Hematopoietic multipotent progenitor cell treated with erythropoietin and hydrocortisone succinate and interleukin-3 and kit ligand, for 17 days (in vitro differentiated cells): ENCODE measurements around the gene ZFP36L2.

Source experiments
- DNase-seq: peaks from one replicate; pipeline ENCODE4 v3.0.0-alpha.2; 2015; ENCODE audit warnings: low spot score

ZFP36L2 gene

DNA sequence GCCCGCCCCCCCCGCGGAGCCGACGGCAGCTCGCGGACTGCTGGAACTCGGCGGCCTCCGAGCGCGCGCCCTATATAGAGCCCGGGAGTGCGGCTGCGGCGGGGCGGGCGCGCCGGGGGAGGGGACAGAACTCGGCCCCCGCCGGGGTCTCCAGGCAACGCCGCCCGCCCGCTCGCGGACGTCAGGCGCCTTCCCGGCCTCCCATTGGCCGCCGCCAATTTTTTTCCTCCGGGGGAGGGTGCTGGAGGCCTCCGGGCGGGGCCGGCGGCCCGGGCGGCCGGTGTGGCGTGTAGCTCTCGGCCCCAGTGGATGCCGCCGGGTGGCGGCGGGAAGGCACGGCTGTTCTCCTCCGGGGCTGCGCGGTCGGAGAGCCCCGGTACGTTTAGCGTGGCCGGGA, at the start of gene ZFP36L2:
TSS of gene ZFP36L2 (minus strand) at position 49 of the 397 bp plus-strand sequence. CDS start 291 bp downstream, outside the sequence.
- peak; percentile 93 for DNase-seq

DNA sequence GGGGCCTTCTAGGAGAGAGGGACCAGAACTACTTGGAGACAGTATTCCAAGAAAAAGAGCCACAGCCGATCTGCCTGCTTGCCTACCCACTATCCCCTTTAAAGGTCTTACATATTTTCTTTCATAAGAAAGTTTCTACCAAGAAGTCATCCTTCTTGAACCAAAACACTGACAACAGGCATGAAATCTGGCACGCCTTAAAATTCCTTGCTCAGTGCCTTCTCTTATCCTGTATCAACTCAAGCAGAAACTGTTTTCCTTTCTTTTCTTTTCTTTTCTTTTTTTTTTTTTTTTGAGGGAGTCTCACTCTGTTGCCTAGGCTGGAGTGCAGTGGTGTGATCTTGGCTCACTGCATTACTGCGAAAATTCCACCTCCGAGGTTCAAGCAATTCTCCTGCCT, 48.3 kb upstream of the ZFP36L2 start:
- no peak for DNase-seq

- DNase-seq, result no peak
Observed at GRCh38 chr2:43274055-43274454, 47.6 kb upstream of the ZFP36L2 start.

GRCh38 chr2:43273529-43273928, 47.1 kb upstream of the ZFP36L2 start:
- DNase-seq, result no peak

DNA sequence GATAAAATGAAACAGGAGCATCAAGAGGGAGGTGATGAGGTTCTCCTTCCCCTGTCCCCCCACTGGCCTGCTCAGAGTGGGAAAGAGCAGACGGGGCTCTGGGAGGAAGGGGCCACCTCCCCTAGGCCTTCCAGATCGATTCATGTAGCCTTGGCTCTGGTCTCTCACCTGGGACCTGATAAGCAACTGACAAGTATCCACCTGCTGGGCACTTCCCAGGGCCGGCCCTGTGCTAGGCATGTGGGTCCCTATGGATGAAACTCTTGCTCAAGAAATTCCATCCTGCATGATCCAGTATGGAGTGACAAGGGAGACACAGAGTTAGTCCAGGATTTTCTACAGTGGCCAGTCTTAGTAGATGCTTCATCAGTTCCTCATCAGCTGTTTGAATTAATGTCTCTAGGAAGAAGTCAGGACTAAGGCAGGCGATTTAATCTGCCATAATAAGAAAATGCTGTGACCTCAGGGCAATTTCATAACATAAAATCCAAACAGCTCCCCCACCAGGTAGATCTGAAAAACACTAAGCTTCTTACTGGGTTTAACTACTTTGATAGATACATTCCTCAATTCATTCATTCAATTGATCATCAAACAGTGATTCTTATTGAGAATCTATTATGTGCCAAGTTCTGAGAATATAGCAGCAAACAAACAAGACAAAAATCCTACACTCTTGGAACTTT, 44.7 kb upstream of the ZFP36L2 start:
- no peak for DNase-seq

GRCh38 chr2:43270461-43270860, 44.1 kb upstream of the ZFP36L2 start:
- DNase-seq, result no peak

- no peak for DNase-seq
Observed at GRCh38 chr2:43269706-43270105, 43.3 kb upstream of the ZFP36L2 start.

GRCh38 chr2:43269074-43269572, 42.7 kb upstream of the ZFP36L2 start:
- no peak for DNase-seq

DNA sequence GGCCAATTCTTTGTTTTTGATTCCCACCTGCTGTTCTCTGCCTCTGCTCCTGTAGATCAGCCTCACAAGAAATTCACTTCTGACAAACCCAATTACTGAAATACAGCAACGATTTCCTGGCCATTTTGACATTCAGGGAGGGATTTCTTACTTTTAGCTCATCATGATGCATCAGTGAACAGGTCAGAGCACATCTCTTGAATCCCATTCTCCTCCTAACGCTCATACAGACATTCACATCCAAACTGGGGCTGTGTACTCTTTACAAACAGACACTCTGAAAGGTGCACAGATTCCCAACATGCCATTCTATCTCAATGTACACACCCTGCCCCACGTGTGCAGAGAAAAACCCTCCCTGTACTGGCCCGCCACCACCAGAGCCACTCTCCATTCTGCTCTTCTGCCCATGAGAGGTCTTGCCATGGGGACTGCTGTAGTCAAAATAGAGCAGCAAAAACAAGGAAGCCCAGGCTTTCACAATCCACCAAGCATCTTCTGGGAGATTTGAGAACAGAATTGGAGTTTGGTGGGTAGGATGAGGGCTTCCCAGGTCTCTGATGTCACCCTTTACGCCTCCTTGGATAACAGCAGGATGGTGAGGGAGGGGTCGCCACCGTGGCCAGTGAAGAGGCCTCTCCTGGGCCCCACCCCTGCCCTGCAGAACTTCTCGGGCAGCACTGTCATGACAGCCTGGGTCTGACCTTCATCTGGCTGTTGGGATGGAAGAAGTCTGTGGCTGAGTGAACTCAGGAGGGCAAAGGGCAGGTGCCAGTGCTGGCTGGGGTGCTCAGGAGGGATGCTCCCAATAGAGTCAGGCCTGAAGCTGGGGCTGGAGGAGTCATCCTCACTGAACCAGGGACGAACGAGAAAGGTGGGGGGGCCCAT, 41.9 kb upstream of the ZFP36L2 start:
- no peak for DNase-seq

GRCh38 chr2:43267381-43267780, 41.0 kb upstream of the ZFP36L2 start:
- DNase-seq, result no peak

DNA sequence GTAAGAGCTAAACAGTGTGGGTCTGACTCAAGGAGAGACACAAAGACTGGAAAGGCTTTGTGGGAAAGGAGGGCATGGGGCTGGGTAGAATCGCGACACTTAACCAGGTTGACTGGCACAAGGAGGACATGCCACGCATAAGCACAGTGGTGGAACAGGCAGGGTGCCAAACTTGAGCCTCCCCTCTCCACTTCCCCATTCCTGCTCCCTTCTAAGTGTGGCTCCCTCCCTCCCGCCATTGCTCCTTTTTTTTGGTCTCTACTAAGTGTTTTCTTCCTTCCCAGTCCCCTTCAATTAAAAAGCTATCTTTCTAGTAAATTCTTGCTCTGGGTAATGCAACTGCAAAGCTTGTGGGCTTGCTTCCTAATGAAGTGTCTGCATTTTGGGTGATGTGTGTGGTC, 40.3 kb upstream of the ZFP36L2 start:
- DNase-seq, result no peak

- no peak for DNase-seq
Observed at GRCh38 chr2:43265421-43265820, 39.0 kb upstream of the ZFP36L2 start.

DNA sequence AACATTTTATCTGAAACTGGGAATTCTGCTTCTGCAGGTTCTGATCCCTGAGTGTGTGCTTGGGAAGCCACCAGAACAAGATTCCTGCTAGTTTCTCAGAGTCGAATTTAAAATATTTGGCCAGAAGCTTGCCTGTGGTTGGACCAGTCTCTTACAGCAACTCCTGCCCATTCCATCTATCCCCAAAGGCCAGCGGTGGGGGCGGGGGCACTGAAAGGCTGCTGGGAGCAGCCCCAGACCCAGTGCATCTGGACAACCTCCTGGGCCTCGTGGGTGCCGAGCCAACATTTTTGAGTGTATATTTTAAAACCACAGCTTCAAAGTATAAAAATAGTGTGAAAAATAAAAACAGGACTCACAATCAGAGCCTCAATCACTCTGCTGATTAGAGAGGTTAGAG, 38.6 kb upstream of the ZFP36L2 start:
- no peak for DNase-seq

DNA sequence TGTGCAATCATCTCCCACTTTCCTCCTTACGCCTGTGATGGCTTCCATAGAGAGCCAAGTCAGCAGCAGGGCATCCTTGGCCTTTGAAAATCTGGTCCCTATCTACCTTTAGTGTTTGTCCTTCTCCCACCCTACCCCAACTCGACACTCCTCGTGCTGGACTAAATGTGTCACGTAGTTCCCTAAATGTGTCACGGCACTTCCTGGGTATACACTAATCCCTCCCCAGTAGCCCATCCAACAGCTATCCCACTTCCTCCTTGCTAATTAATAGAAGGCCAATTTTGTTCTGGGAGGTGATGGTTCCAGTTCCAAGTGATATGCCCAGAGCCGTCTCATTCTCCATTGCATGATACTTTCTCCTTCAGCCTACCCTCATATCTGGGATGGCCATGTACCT, 36.5 kb upstream of the ZFP36L2 start:
- DNase-seq, result no peak

- DNase-seq, result no peak
Observed at GRCh38 chr2:43262239-43262638, 35.8 kb upstream of the ZFP36L2 start.

DNA sequence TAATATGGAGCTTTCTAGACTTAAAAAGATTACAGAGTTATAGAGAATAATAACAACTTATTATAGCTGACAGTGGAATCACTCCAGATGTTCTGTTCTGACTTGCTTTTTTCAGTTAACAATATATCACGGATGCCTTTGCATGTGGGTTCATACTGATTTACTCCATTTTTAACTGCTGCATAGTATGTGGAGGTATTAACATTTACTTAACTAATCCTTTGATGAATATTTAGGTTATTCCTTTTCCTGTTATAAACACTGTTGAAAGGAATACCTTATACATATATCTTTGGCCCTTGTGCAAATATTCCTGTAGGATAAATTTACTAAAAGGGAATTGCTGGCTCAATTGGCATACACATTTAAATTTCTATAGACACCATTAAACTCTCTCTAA, 33.1 kb upstream of the ZFP36L2 start:
- no peak for DNase-seq

DNA sequence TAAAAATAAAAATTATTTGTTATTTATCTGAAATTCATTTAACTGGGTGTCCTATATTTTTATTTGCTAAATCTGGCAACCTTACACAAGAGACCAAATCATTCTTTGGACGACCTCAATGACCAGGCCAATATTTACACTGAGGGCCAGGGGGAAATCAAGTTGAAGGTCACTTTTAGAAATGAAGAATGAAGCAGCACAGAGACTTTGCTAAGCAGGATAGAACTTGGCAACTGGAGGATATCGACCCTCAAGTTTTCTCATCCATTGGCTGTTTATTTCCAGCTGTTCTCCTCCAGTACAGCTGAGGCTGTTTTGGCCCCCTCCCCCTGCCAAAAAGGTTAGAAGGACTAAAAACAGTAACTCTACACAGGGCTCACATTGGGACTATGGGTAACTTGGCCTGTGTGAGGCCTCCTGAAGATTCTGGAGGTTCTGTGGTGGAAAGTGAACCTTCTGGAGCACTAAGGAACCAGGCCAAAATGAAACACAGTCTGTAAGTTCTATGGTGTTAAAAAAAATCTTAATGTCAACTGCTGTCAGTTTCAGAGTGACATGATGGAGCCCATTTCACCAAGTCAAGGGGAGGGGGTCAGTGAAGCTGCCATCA, 32.2 kb upstream of the ZFP36L2 start:
- DNase-seq, result no peak

- no peak for DNase-seq
Observed at GRCh38 chr2:43255296-43255910, 29.0 kb upstream of the ZFP36L2 start.

GRCh38 chr2:43254331-43254730, 27.9 kb upstream of the ZFP36L2 start:
- no peak for DNase-seq

DNA sequence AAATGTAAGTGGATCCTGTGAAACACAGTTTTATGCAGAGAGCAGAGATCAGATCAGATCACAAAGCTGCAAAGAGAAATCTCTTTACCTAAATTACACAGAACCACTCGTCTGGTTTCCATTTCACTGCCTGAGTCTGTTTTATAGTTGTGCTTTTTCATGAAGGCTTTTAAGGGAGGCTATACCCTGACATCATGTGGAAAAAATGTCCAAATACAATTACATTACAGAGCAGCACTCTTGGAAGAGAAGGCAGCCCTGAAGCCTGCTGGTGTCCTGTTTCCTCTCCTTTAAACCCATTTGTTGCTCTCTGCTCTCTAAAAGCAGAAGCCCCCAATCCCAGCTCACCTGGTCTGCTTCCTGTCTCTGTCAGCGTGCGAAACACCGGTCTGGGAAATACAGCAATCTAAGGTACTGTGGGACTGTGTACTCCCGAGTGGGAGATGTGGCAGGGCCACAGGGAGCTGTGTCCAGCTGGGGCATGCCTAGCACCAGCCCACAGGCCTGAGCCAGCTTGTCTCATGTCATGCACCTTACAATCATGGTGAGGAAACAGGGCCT, 24.8 kb upstream of the ZFP36L2 start:
- no peak for DNase-seq

DNA sequence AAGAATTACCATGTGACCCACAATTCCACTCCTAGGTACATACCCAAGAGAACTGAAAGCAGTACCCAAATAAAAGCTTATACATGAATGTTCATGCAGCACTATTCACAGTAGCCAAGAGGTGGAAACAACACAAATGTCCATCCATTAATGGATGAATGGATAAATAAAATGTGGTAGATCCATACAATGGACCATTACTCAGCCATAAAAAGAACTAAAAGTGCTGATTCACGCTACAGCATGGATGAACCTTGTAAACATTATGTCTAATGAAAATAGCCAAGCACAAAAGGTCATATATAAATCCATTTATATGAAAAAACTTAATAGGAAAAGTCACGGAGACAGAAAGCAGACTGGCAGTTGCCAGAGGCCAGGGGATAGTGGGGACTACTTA, 23.6 kb upstream of the ZFP36L2 start:
- no peak for DNase-seq

GRCh38 chr2:43248621-43249020, 22.2 kb upstream of the ZFP36L2 start:
- no peak for DNase-seq
